ENCODE measurements around the gene PRR20B.
"Not testable (repeated sequence)": the region's sequence is repeated elsewhere in the genome, so short reads cannot be mapped to it uniquely, and the experiment has no call there.

- TF ChIP-seq, protein P1, sequence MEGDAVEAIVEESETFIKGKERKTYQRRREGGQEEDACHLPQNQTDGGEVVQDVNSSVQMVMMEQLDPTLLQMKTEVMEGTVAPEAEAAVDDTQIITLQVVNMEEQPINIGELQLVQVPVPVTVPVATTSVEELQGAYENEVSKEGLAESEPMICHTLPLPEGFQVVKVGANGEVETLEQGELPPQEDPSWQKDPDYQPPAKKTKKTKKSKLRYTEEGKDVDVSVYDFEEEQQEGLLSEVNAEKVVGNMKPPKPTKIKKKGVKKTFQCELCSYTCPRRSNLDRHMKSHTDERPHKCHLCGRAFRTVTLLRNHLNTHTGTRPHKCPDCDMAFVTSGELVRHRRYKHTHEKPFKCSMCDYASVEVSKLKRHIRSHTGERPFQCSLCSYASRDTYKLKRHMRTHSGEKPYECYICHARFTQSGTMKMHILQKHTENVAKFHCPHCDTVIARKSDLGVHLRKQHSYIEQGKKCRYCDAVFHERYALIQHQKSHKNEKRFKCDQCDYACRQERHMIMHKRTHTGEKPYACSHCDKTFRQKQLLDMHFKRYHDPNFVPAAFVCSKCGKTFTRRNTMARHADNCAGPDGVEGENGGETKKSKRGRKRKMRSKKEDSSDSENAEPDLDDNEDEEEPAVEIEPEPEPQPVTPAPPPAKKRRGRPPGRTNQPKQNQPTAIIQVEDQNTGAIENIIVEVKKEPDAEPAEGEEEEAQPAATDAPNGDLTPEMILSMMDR (conservative IDR thresholded peaks at IDR 0.05), result not testable (repeated sequence)
- TF ChIP-seq EZH2 (IDR thresholded peaks at IDR 0.05; ENCODE audit: low read depth), result not testable (repeated sequence)
Observed at GRCh38 chr13:57160332-57160731, 13.0 kb downstream of the PRR20B start, which contains the start of gene PRR20D.

All from PC-9 (cell line).